Measurements from ENCODE around the gene PPA1. TPM values are rescaled to one million over a fixed set of nuclear protein-coding genes. Genes with fewer than 3 reads are reported as not detected.
"Not testable (repeated sequence)": the region's sequence is repeated elsewhere in the genome, so short reads cannot be mapped to it uniquely, and the experiment has no call there.

The PPA1 gene
- 134 TPM for total RNA-seq (ENCODE audit: insufficient read depth, low replicate concordance)

GRCh38 chr10:70233109-70233938 lies at the start of gene PPA1:
Gene PPA1 (minus strand): TSS chr10:70233429. CDS start chr10:70233327, 102 bp downstream.
- DNase-seq (ENCODE audit: low spot score), result peak; percentile 99

DNA sequence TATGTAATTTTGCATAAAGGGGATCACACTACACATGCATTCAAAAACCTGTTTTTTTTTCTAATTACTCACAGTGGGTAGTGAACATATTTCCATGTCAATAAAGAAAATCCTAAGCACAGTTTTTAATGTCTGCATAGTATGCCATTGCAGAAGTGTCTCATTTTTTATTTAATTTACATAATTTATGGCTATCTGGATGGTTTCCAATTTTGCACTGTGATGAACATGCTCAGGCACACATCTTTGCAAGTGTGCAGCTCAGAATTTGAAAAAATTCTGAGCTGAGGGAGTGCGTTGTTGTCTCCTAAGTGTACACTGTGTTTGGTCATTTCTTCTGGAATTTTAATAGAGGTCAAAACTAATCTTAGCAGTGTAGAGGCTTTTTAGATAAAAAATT lies 48.4 kb upstream of the PPA1 start:
- no peak for DNase-seq (ENCODE audit: low spot score)

GRCh38 chr10:70280099-70280498 lies 46.9 kb upstream of the PPA1 start:
- DNase-seq (ENCODE audit: low spot score), result no peak

GRCh38 chr10:70277396-70278030 lies 44.3 kb upstream of the PPA1 start:
- DNase-seq (ENCODE audit: low spot score), result no peak

DNA sequence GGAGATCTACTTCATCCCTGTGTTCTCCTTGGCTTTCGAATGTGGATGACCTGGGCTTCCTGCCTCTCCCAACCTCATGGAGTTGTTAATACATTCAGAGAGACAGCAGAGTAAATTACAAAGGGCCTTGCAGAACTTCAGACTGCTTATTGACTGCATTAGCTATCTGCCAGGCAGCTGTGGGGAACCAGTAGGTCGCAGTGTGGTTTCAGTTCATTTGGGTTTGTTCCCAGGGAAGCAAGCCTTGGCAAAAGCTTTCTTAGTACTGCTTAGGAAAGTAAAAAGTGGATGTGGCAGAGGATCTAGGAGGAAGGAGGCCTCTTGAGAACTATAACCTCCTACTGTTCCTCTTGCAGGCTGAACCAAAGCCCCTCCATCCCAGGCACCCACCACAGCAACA lies 41.4 kb upstream of the PPA1 start:
- DNase-seq (ENCODE audit: low spot score), result peak; percentile 38

- no peak for DNase-seq (ENCODE audit: low spot score)
Measured at GRCh38 chr10:70272925-70273316, 39.7 kb upstream of the PPA1 start.

- DNase-seq (ENCODE audit: low spot score), result peak; percentile 71
Measured at GRCh38 chr10:70271996-70272924, 39.0 kb upstream of the PPA1 start.

DNA sequence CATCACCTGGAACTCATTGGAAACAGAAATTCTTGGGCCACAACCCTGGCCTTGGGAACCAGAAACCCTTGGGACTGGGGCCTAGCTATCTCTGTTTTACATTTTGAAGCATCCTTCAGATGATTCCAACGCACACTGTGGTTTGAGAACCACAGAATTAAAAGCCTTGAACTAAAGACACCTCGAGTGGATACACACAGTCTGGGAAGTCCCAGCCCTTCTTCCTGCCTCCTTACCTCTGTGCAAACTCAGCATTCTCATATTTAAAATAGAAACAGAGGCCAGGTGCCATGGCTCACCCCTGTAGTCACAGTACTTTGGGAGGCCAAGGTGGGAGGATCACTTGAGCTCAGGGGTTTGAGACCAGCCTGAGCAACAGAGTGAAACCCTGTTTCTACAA lies 37.7 kb upstream of the PPA1 start:
- no peak for DNase-seq (ENCODE audit: low spot score)

GRCh38 chr10:70269741-70270140 lies 36.5 kb upstream of the PPA1 start:
- no peak for DNase-seq (ENCODE audit: low spot score)

GRCh38 chr10:70268376-70268775 lies 35.1 kb upstream of the PPA1 start:
- no peak for DNase-seq (ENCODE audit: low spot score)

GRCh38 chr10:70267161-70267933 lies 34.1 kb upstream of the PPA1 start:
- peak; percentile 80 for DNase-seq (ENCODE audit: low spot score)

GRCh38 chr10:70266701-70267100 lies 33.5 kb upstream of the PPA1 start:
- DNase-seq (ENCODE audit: low spot score), result no peak

- no peak for DNase-seq (ENCODE audit: low spot score)
Measured at GRCh38 chr10:70266056-70266455, 32.8 kb upstream of the PPA1 start.

GRCh38 chr10:70265032-70265689 lies 31.9 kb upstream of the PPA1 start:
- no peak for DNase-seq (ENCODE audit: low spot score)

GRCh38 chr10:70260734-70261133 lies 27.5 kb upstream of the PPA1 start:
- DNase-seq (ENCODE audit: low spot score), result no peak

DNA sequence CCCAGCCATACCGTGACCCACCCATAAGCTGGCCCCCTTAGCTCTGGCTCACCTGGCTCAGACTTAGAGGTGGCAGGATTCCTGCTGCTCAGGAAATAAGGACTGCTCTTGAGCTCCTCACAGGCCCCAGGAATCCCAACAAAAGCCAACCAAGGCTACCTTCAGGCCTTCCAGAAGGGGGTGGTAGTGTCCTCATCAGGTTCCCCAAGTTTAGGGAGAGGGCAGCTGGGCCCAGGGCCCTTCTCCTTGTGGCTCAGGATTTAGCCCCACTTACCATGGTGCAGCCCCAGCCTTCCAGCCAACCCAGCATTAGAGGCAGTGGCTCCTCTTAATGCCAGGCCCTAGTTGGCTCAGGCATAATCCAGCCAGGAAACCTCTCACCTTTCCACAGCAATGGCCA lies 27.0 kb upstream of the PPA1 start:
- DNase-seq (ENCODE audit: low spot score), result no peak

DNA sequence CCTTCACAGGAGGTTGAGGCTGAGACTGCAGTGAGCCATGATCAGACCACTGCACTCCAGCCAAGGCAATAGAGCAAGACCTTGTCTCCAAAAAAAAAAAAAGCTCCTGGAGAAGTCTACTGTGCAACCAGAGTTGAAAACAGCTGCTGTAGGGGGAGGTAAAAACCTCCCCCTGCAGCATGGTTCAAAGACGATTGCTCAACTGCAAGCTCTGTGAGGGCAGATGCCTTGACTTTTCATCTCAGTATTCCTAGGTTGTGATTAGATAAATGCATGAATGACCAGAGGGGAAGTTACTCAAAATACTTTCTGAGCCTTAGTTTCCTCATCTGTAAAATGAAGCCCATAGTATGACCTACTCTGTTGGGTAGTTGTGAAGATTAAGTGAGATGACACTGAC lies 25.0 kb upstream of the PPA1 start:
- no peak for DNase-seq (ENCODE audit: low spot score)

GRCh38 chr10:70257816-70258215 lies 24.6 kb upstream of the PPA1 start:
- DNase-seq (ENCODE audit: low spot score), result not testable (repeated sequence)

DNA sequence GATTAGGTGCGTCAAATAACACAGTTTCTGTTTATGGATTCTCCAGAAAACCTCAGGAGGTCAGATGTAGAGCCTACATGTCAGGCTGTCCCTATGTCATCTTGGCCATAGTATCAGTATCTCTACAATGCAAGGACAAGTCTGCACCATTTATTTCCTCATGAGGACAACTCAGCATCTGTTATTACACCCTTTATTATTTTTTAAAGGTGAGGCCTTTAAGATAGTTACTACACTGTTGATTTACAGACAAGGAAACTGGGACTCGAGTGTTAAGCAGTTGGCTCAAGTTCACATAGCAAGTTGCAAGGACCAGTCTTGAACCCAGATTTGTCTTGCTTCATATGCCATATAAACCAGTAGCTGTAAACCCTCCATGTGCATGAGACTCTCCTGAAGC lies 23.2 kb upstream of the PPA1 start:
- DNase-seq (ENCODE audit: low spot score), result no peak

All from umbilical cord (tissue), 2 donors.